GM10248 (cell line): ENCODE measurements around the gene DDR2.
"Not testable (repeated sequence)": the region's sequence is repeated elsewhere in the genome, so short reads cannot be mapped to it uniquely, and the experiment has no call there.

Source experiments
- CTCF ChIA-PET: fragments of 300-600 bp; sonication (Branson Sonifier 250); formaldehyde crosslinking; extraction: SDS; loops from one replicate; lab custom pipeline; 2021; ENCODE audit warnings: antibody characterized with exemption; lab: Yijun Ruan, JAX
- POLR2A ChIA-PET: fragments of 350-650 bp; sonication (Branson Sonifier 250); formaldehyde crosslinking; extraction: SDS; loops from one replicate; lab custom pipeline; 2020; ENCODE audit warnings: antibody characterized with exemption; lab: Yijun Ruan, JAX
- DNase-seq: peaks from one replicate; pipeline ENCODE4 v3.0.0; 2012; ENCODE audit errors: extremely low spot score
- TF ChIP-seq, protein P1 (sequence below): IDR thresholded peaks from 2 replicates; pipeline ENCODE4 v1.5.1; 2012; ENCODE audit warnings: mild to moderate bottlenecking, low read depth; ENCODE audit errors: extremely low read depth, missing control alignments, control extremely low read depth

DDR2 gene

DNA sequence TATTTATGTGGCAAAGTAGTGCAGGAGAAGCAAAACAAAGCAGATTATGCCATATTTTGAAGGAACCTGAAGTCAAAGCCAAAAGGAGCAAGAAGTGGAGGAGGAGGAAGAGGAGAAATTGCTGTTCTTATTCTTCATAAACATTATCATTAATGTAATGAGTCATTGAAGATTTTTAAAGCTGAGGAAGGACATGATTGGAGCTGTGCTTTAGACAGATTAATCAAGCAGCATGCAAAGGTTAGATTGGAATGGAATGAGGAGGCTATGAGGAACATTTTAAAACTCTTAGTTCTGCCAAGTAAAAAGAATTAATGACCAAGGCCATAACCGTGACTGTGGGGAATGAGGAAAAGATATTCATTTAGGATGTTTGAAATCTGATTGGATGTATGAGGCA lies 125.2 kb downstream of the DDR2 start:
- ChIA-PET CTCF (no interaction called here), POLR2A (no interaction called here)
- no peak for DNase-seq
- TF ChIP-seq, protein P1, sequence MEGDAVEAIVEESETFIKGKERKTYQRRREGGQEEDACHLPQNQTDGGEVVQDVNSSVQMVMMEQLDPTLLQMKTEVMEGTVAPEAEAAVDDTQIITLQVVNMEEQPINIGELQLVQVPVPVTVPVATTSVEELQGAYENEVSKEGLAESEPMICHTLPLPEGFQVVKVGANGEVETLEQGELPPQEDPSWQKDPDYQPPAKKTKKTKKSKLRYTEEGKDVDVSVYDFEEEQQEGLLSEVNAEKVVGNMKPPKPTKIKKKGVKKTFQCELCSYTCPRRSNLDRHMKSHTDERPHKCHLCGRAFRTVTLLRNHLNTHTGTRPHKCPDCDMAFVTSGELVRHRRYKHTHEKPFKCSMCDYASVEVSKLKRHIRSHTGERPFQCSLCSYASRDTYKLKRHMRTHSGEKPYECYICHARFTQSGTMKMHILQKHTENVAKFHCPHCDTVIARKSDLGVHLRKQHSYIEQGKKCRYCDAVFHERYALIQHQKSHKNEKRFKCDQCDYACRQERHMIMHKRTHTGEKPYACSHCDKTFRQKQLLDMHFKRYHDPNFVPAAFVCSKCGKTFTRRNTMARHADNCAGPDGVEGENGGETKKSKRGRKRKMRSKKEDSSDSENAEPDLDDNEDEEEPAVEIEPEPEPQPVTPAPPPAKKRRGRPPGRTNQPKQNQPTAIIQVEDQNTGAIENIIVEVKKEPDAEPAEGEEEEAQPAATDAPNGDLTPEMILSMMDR: no peak

DNA sequence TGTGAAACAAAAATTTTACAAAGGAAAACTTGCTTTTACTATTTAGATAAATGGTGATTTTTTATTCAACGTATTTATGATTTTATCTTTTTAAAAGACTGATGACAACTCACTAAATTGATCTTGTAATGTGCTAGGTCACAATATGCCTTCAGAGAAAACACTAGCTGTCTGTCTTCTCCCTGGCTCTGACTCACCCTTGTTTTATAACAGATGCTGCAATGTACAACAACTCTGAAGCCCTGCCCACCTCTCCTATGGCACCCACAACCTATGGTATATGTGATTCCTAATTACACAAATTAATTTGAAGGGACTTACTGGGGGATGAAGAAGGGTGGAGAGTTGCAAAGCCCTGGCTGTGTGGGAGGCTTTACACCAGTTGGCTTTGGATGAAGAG lies 133.5 kb downstream of the DDR2 start:
- TF ChIP-seq, protein P1: no peak
- no peak for DNase-seq
- ChIA-PET POLR2A (no interaction called here), CTCF (interaction anchor here (1.0 to 1.3 kb wide), 2 partner anchors 140 to 153 kb away, joined by 3 to 5 read pairs; no protein-coding TSS in a partner anchor)

DNA sequence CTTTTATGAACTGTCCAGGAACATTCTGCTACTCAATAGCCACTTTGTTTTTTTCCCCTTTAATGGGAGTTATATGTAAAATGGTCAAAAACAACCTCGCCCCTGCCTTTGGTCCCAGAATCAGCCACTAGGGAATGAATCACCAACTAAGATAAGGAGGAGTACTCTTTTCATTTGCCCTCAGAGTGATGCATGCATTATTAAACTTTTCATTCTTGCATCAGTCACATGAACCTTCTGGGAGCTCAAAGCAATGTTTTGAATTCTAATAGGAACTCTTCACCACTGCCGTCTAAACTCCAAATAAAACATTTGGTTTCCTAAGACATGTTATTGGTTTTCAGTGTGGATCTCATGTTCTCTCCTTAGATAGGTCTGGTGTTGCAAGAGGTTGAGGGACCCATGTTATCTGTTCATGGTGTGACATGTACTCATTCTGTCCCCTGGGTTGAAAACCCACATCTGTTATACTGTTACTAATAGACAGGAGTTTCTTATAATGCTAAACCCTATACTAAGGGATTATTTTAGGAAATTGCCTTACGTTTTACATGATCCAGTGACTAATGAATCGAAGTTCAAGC lies 140.4 kb downstream of the DDR2 start:
- DNase-seq: no peak
- CTCF ChIA-PET: no interaction called here
- POLR2A ChIA-PET: no interaction called here
- TF ChIP-seq, protein P1: no peak

DNA sequence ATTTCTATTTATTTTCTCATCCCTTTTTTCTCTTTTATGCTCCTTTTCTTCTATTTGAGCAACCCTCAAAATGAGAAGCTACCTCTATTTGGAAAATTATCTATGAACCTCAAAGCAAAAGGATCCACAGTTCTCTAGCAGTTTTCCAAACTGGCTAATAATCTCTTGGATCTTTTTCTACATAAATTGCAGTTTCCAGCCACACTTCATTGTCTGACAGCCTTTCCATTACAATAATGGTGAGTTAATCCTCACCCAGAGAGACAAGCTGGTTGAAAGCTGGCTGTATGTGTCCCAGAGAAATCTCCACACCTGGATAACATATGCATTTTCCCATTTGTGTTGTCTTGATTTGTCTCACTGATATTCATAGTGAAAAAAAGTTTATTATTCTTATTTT lies 141.7 kb downstream of the DDR2 start:
- TF ChIP-seq, protein P1: no peak
- POLR2A ChIA-PET: no interaction called here
- DNase-seq: no peak
- CTCF ChIA-PET: no interaction called here

DNA sequence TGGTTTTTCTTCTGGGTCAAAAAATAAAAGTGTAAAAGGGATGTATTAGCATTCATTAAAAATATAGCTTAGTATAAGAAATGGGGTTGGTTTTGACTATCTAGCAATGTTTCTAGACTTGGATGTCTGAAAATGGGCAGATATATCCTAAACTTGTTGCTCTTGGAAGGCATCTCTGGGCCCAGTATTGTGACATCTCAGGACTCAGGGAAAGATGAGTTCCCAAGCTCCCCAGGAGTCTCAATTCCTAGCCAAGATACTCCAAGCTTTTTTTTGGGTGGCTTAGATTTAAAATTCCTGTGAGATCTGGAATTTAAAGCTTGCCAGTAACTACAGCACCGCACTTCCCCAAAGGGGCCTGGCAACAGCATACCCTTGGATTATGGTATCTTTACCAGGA lies 146.8 kb downstream of the DDR2 start:
- ChIA-PET POLR2A (no interaction called here), CTCF (interaction anchor here (0.8 kb wide), 1 partner anchor 10 kb away, joined by 3 read pairs; no protein-coding TSS in a partner anchor)
- TF ChIP-seq, protein P1: no peak
- DNase-seq: no peak

DNA sequence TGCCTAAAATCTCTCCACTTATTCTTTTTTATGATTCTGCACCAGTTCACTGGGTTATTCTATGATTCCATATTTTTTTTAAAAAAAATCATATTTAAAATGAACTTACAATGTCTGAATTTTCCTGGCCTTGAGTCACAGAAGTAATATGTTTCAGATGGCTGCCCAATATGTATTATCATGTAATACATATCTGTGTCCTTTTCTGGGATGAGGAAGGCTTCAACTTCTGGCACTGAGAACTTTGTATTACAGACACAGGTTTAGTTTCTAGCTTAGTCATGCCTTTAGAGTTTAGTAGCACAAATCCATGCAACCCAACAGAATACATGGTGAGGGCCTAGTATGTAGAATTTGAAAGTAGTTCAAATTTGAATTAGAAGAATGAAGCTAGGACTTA lies 150.4 kb downstream of the DDR2 start:
- POLR2A ChIA-PET: no interaction called here
- TF ChIP-seq, protein P1: no peak
- CTCF ChIA-PET: no interaction called here
- DNase-seq: no peak

DNA sequence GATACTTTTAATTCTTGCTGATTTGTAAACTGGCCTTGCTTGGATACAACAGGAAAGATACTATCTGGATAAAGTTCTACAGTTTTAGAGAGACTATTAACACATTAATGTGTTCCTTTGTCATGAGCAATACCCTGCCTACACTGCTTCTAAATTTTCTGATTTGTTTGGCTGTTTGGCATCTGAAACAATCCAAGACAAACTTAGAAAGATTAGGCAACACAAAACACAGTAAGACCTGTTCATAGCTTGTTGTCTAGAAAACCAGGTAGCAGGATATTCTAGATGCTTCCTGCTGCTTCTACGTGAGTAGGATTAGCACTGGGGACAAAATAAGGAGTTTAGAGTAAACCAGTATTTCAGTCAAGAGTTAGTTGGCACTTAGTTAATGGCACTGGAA lies 152.7 kb downstream of the DDR2 start:
- DNase-seq, POLR2A ChIA-PET, CTCF ChIA-PET: not testable (repeated sequence)

DNA sequence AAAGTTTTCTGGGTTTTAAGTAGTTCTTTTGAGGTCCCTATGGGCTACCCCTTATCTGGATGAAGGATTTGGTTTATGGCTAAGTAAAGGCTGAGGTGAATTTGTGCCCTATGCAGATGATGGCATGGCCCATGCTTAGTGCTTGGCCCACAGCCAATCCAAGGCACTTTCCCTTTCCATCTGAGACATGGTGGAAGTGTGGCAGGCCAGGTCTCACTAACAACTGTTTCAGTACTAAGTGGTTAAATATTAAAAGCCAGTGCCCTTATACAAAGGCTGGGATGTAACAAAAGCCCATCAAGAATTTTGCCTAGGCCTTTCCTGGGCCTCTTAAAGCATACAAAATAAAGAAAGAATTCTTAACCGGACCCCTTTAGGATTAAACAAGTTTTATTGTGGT lies 156.5 kb downstream of the DDR2 start:
- DNase-seq, CTCF ChIA-PET, POLR2A ChIA-PET: not testable (repeated sequence)
